ENCODE results near the gene LAMC1. TPM values are rescaled to one million over a fixed set of nuclear protein-coding genes. Genes with fewer than 3 reads are reported as not detected.

The LAMC1 gene
- total RNA-seq, 4 donors from 2014 or later: 26.3 to 275 (median 60.0) TPM

GRCh38 chr1:183077097-183077496 lies 53.9 kb downstream of the LAMC1 start:
- no peaks in the 10 kb centered on the region for H3K9me3 ChIP-seq
- TF ChIP-seq POLR2A (IDR thresholded peaks at IDR 0.05) (no peak), CTCF (IDR thresholded peaks at IDR 0.05) (no peak)
- DNase-seq: no peak
- H3K4me3 ChIP-seq: no peak overlapping the region
- intact Hi-C loops (cut with DNase I): no loop called here
- no peak overlapping the region for H3K27ac ChIP-seq
- WGBS, 2 donors: 21 to 29% methylated on average over 1 of the region's 1 CpG
- H3K4me1 ChIP-seq: peaks cover 3 to 82% (median 35%) of the 10 kb centered on the region in 3 donors
- no peaks in the 10 kb centered on the region for H3K27me3 ChIP-seq
- H3K36me3 ChIP-seq: no peaks in the 10 kb centered on the region

- WGBS, 2 donors: 49 to 66% methylated on average over 8 of the region's 8 CpGs
- H3K4me3 ChIP-seq: no peak overlapping the region
- no peaks in the 10 kb centered on the region for H3K9me3 ChIP-seq
- H3K27ac ChIP-seq: no peak overlapping the region
- peaks cover 0 to 62% (median 23%) of the 10 kb centered on the region in 3 donors for H3K4me1 ChIP-seq
- DNase-seq: no peak
- H3K36me3 ChIP-seq: no peaks in the 10 kb centered on the region
- intact Hi-C loops (cut with DNase I): no loop called here
- TF ChIP-seq POLR2A (IDR thresholded peaks at IDR 0.05): no peak
- TF ChIP-seq CTCF (IDR thresholded peaks at IDR 0.05): no peak
- no peaks in the 10 kb centered on the region for H3K27me3 ChIP-seq
These were observed 56.6 kb downstream of the LAMC1 start for GRCh38 chr1:183079712-183080388.

GRCh38 chr1:183080406-183080805 lies 57.2 kb downstream of the LAMC1 start:
- Histone ChIP-seq H3K36me3 (no peaks in the 10 kb centered on the region), H3K4me1 (peaks cover 0 to 58% (median 23%) of the 10 kb centered on the region in 3 donors), H3K4me3 (no peak overlapping the region), H3K9me3 (no peaks in the 10 kb centered on the region), H3K27me3 (no peaks in the 10 kb centered on the region), H3K27ac (no peak overlapping the region)
- TF ChIP-seq POLR2A (IDR thresholded peaks at IDR 0.05) (no peak), CTCF (IDR thresholded peaks at IDR 0.05) (no peak)
- 26 to 51% methylated on average over 2 of the region's 2 CpGs for whole genome bisulfite sequencing, 2 donors
- intact Hi-C loops (cut with DNase I): no loop called here
- no peak for DNase-seq

GRCh38 chr1:183081402-183082120 lies 58.3 kb downstream of the LAMC1 start:
- DNase-seq: no peak
- H3K9me3 ChIP-seq: no peaks in the 10 kb centered on the region
- no peak overlapping the region for H3K4me3 ChIP-seq
- H3K27ac ChIP-seq: no peak overlapping the region
- TF ChIP-seq CTCF (IDR thresholded peaks at IDR 0.05) (no peak), POLR2A (IDR thresholded peaks at IDR 0.05) (no peak)
- no peaks in the 10 kb centered on the region for H3K27me3 ChIP-seq
- 91 to 95% methylated on average over 4 of the region's 4 CpGs for WGBS, 2 donors
- intact Hi-C loops (cut with DNase I): no loop called here
- no peaks in the 10 kb centered on the region for H3K36me3 ChIP-seq
- peaks cover 0 to 46% (median 23%) of the 10 kb centered on the region in 3 donors for H3K4me1 ChIP-seq

- no peak overlapping the region for H3K4me3 ChIP-seq
- no peaks in the 10 kb centered on the region for H3K36me3 ChIP-seq
- H3K27ac ChIP-seq: no peak overlapping the region
- DNase-seq: no peak
- intact Hi-C loops (cut with DNase I): no loop called here
- H3K9me3 ChIP-seq: no peaks in the 10 kb centered on the region
- no peaks in the 10 kb centered on the region for H3K27me3 ChIP-seq
- peaks cover 0 to 38% (median 23%) of the 10 kb centered on the region in 3 donors for H3K4me1 ChIP-seq
- TF ChIP-seq POLR2A (IDR thresholded peaks at IDR 0.05) (no peak), CTCF (IDR thresholded peaks at IDR 0.05) (no peak)
- WGBS, 2 donors: 78 to 82% methylated on average over 1 of the region's 1 CpG
These were observed 59.4 kb downstream of the LAMC1 start for GRCh38 chr1:183082650-183083049.
